ENCODE measurements around the gene PPFIA3.

The PPFIA3 gene

GRCh38 chr19:49182848-49183375, 63.6 kb downstream of the PPFIA3 start:
- peak in 1 of 14 donors; percentile 64 for DNase-seq

- no peak for DNase-seq
Measured at GRCh38 chr19:49186108-49186507, 66.8 kb downstream of the PPFIA3 start.

GRCh38 chr19:49188626-49189200, 69.4 kb downstream of the PPFIA3 start:
- DNase-seq: no peak

- DNase-seq: no peak
Measured at GRCh38 chr19:49189259-49189658, 69.9 kb downstream of the PPFIA3 start.

- DNase-seq: no peak
Measured at GRCh38 chr19:49190781-49191180, 71.4 kb downstream of the PPFIA3 start.

GRCh38 chr19:49193822-49194394, 74.6 kb downstream of the PPFIA3 start:
- no peak for DNase-seq

GRCh38 chr19:49194408-49194807, 75.1 kb downstream of the PPFIA3 start:
- DNase-seq: no peak

- DNase-seq: peak in 1 of 14 donors; percentile 10
Measured at GRCh38 chr19:49196527-49197240, 77.3 kb downstream of the PPFIA3 start.

- DNase-seq: no peak
Measured at GRCh38 chr19:49200238-49200862, 81.0 kb downstream of the PPFIA3 start.

All from C1 segment of cervical spinal cord (tissue), 14 donors.